Aorta (tissue), 5 donors: ENCODE measurements around the gene ARMC9. TPM values are rescaled to one million over a fixed set of nuclear protein-coding genes. Genes with fewer than 3 reads are reported as not detected.

ENCODE experiments used
- ATAC-seq: fragments of 200-7000 bp; cut with Tn5 transposase; one replicate; pipeline ENCODE4 v1.9.1; 2022; ENCODE audit warnings: moderate library complexity; ENCODE audit not compliant: low FRiP score
- DNase-seq, 2 donors: peaks; one replicate each; pipeline ENCODE4 v3.0.0-alpha.2; 2020
- H3K27ac ChIP-seq, 2 donors: one replicate each; pipeline ENCODE4 v1.5.1; 2013; ENCODE audit warnings: low read length in 2 of 2, mild to moderate bottlenecking in 2 of 2, moderate library complexity in 2 of 2, control low read depth in 1 of 2, inconsistent platforms in 1 of 2, low read depth in 1 of 2
- H3K27me3 ChIP-seq, 2 donors: one replicate each; pipeline ENCODE4 v1.6.1; 2013; ENCODE audit warnings: control low read depth in 1 of 2, low read length in 1 of 2, mild to moderate bottlenecking in 1 of 2, moderate library complexity in 1 of 2; ENCODE audit not compliant: insufficient read depth in 2 of 2, control insufficient read depth in 1 of 2
- H3K36me3 ChIP-seq, 2 donors: one replicate each; pipeline ENCODE4 v1.6.1; 2013; ENCODE audit warnings: control low read depth in 1 of 2, low read length in 1 of 2, mild to moderate bottlenecking in 1 of 2; ENCODE audit not compliant: insufficient read depth in 2 of 2, control insufficient read depth in 1 of 2
- H3K4me1 ChIP-seq, 2 donors: one replicate each; pipeline ENCODE4 v1.6.1; 2013; ENCODE audit warnings: low read length in 2 of 2, control low read depth in 1 of 2, mild to moderate bottlenecking in 1 of 2, moderate library complexity in 1 of 2; ENCODE audit not compliant: insufficient read depth in 2 of 2, control insufficient read depth in 1 of 2
- H3K4me3 ChIP-seq, 2 donors: one replicate each; pipeline ENCODE4 v1.5.1; 2013; ENCODE audit warnings: low read length in 2 of 2, control low read depth in 1 of 2, mild to moderate bottlenecking in 1 of 2
- H3K9me3 ChIP-seq: one replicate; pipeline ENCODE4 v1.6.1; 2013; ENCODE audit warnings: mild to moderate bottlenecking, low read length; ENCODE audit not compliant: control insufficient read depth
- WGBS, 2 donors: extraction: QIAGEN DNeasy Blood & Tissue Kit; methylation state at CpG; one replicate each; pipeline ENCODE4 v1.1.7; 2013; 5-methylcytosine and 5-hydroxymethylcytosine counted together
- intact Hi-C, 2 donors: fragments of 100-400 bp; cut with DNase I; formaldehyde crosslinking; loops; one replicate each; pipeline versions ENCODE4 v1.14.2 to v1.15.0; 2022
- long read RNA-seq, 2 donors: library from polyadenylated mRNA; unstranded; transcript quantifications; one replicate each; pipeline ENCODE4 v2.0.0, GENCODE V29; 2020 to 2021
- polyA plus RNA-seq, 2 donors: library from polyadenylated mRNA; stranded (reverse); fragments of 200-250 nt; gene quantifications; one replicate each; pipeline ENCODE4 v1.2.3, GENCODE V29; 2013
- total RNA-seq, 2 donors: library from RNA; stranded (reverse); fragmentation: NEBNext Ultra II Directional; extraction: Animal tissue kit (Norgen Biotek cat#: 25700); gene quantifications; one replicate each; pipeline ENCODE4 v1.2.1, GENCODE V29; 2021
- donor health status: healthy with polysubstance abuse.
- donor health status: Bipolar disorder and iron deficiency.
- donor health status: DM: no; HTN: no; CAD: no.
- donor health status: DM: no; HTN: no; CAD: no.
- donor health status: DM: yes; HTN: yes; CAD: no.

The ARMC9 gene, protein sequence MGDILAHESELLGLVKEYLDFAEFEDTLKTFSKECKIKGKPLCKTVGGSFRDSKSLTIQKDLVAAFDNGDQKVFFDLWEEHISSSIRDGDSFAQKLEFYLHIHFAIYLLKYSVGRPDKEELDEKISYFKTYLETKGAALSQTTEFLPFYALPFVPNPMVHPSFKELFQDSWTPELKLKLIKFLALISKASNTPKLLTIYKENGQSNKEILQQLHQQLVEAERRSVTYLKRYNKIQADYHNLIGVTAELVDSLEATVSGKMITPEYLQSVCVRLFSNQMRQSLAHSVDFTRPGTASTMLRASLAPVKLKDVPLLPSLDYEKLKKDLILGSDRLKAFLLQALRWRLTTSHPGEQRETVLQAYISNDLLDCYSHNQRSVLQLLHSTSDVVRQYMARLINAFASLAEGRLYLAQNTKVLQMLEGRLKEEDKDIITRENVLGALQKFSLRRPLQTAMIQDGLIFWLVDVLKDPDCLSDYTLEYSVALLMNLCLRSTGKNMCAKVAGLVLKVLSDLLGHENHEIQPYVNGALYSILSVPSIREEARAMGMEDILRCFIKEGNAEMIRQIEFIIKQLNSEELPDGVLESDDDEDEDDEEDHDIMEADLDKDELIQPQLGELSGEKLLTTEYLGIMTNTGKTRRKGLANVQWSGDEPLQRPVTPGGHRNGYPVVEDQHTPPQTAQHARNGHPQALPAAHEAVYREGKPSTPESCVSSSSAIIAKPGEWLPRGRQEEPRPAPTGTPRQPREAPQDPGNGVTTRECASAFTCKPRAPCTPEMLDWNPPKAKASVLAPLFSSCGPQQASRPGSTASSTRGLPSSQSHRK
- total RNA-seq (10 to 100 TPM; 50.7 to 86.8 TPM), polyA plus RNA-seq (10 to 100 TPM in 1 of 2 donors, 1 to 10 TPM in 1; 6.9 to 10.5 TPM)
- long read RNA-seq, donor 1, full-length matches to known transcripts, result 69 of 210 reads
- long read RNA-seq, donor 1, partial matches to known transcripts, result 29 of 210 reads
- long read RNA-seq, donor 1, other reads (novel, unspliced or antisense), result 112 of 210 reads
- long read RNA-seq, donor 2, transcript ARMC9-201 (21 exons, 2,300 nt), result major isoform, 6 of 34 reads
- long read RNA-seq, donor 2, partial matches to known transcripts, result 7 of 34 reads
- long read RNA-seq, donor 2, other reads (novel, unspliced or antisense), result 21 of 34 reads

DNA sequence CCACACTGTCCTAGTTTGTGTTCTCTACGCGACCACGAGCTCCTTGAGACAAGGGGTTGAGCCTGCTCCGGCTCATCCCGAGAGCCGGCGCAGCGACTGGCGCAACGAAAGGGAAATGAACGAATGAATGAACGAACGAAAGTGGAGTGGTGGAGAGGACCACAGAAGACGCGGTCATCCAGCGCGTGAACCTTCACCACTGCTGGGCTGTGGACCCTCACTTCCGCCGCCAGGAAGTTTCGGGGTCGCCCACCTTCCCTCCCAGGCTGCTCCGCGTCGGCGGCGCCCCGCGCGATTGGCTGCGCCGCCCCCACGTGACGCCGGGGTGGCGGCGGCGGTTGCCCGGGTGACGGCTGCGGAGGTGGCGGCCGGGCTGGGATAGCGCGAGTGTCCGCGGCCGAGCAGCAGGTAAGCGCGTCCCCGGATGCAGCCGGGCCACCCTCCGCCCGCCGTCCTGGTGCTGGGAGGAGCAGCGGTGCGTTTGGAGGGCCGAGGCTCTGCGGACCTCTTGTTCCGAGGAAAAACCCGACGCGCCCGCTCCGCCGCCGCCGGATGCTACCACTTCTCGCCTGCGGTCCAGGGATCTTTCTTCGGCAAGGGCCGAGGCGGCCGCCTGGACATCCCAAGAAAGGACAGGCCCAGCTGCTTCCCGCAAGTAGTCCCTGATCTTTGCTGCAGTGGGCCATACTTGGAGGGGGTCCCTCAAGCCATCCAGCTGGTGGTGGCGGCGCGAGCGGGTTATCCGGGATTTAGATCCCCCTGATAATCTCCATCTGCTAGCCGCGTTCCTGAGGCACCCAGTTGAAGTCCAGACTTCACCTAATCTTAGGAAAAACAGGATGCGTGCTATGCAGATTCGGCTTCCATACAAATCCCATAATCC lies at the start of gene ARMC9:
Gene ARMC9 (plus strand): TSS at position 341 of the 883 bp plus-strand sequence. CDS start 7,608 bp downstream, outside the sequence.
- Histone ChIP-seq H3K4me1 (peaks cover 0 to 4% of the 10 kb centered on the region in 2 donors), H3K9me3 (no peaks in the 10 kb centered on the region), H3K36me3 (no peaks in the 10 kb centered on the region), H3K27me3 (no peaks in the 10 kb centered on the region), H3K27ac (peak within 1 kb of the TSS; percentile 2 to 84), H3K4me3 (peak within 1 kb of the TSS; percentile 39 to 72)
- WGBS, 2 donors, result 0% methylated on average over 67 to 83 of the region's 83 CpGs
- peak; percentile 96 for ATAC-seq
- peak; percentile 82 to 92 for DNase-seq
- intact Hi-C loops, result no loop called here

DNA sequence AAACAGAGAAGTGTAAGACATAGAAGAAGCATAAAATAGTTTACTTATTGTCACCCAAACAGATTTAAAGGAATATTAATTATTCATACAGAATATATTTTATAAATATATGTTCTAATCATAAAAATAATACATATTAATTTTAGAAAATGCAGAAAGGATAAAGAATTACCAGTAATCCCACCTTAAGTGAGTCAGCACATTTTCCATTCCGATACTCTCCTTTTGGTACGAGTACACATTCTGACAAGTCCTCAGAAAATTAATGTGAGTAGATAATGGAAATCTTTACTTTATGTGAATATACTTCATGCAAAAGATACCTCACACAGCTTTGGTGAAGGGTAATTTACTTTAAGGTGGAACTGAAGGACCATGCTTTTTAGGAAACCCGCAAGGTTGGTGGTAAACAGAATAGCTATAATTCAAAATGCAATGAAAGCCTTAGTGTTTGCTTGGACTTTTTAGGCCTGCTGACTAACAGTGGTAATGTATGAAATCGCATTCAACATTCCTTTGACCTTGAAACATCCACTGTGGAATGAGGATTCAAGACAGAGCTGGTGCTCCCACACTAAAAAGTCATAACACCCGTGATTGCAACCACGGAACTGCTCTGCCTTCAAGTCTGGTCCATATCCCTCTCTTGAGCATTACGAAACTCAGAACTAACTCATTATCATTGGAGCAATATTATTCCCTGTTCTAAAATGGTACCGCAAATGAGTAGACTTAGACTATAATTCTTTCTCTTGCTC lies 45.5 kb upstream of the ARMC9 start:
- Histone ChIP-seq H3K27me3 (no peaks in the 10 kb centered on the region), H3K36me3 (no peaks in the 10 kb centered on the region), H3K27ac (no peak overlapping the region), H3K9me3 (no peaks in the 10 kb centered on the region), H3K4me1 (no peaks in the 10 kb centered on the region), H3K4me3 (no peak overlapping the region)
- ATAC-seq, result no peak
- no peak for DNase-seq
- intact Hi-C loops, result no loop called here
- 77 to 83% methylated on average over 8 of the region's 8 CpGs for WGBS, 2 donors

DNA sequence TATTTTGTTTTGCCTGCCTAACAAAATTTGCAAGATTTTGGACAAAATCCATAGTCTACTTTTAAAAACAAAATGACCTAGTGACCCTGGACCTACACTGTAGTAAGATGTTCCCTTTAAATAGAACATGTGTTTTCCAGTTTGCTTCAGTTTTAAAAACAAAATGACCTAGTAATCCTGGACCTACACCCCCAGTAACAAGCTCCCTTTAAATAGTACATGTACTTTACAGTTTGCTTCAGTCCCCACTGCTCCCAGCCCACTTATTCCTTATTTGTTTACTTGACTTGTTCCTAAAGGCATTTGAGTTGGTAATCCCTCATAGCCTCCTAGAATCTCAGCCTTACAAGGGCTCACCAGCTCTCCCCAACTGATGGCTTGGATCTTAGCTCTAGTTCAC lies 39.1 kb upstream of the ARMC9 start:
- H3K4me3 ChIP-seq, result no peak overlapping the region
- no peak for DNase-seq
- peak overlapping the region in 1 of 2 donors; percentile 57 for H3K27ac ChIP-seq
- H3K36me3 ChIP-seq, result no peaks in the 10 kb centered on the region
- peaks cover 4% of the 10 kb centered on the region in 2 donors for H3K4me1 ChIP-seq
- no peaks in the 10 kb centered on the region for H3K27me3 ChIP-seq
- no peaks in the 10 kb centered on the region for H3K9me3 ChIP-seq
- intact Hi-C loops, result no loop called here
- ATAC-seq, result no peak

DNA sequence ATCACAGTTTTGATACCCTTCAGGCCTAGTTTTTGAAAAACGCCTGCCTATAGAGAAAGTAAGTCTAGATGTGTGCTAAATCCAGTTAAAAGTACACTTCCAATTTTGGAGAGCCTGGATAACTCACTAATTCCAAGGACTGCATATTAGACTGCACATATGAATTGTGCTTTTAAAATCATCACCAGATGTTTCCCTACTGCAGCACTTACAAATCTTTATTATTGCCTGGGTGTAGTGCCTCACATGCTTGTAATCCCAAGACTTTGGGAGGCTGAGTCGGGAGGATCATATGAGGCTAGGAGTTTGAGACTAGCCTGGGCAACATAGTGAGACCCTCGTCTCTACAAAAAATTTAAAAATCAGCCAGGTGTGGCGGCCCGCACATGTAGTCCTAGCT lies 37.7 kb upstream of the ARMC9 start:
- peaks cover 4% of the 10 kb centered on the region in 2 donors for H3K4me1 ChIP-seq
- H3K27ac ChIP-seq, result no peak overlapping the region
- no peaks in the 10 kb centered on the region for H3K27me3 ChIP-seq
- no peaks in the 10 kb centered on the region for H3K36me3 ChIP-seq
- no peak for ATAC-seq
- DNase-seq, result no peak
- 96 to 100% methylated on average over 5 of the region's 5 CpGs for WGBS, 2 donors
- intact Hi-C loops, result loop anchor here in 1 of 2 donors (5.0 kb wide), 1 partner anchor 33 kb away; the partner anchor contains the start of gene HTR2B
- no peaks in the 10 kb centered on the region for H3K9me3 ChIP-seq
- no peak overlapping the region for H3K4me3 ChIP-seq

DNA sequence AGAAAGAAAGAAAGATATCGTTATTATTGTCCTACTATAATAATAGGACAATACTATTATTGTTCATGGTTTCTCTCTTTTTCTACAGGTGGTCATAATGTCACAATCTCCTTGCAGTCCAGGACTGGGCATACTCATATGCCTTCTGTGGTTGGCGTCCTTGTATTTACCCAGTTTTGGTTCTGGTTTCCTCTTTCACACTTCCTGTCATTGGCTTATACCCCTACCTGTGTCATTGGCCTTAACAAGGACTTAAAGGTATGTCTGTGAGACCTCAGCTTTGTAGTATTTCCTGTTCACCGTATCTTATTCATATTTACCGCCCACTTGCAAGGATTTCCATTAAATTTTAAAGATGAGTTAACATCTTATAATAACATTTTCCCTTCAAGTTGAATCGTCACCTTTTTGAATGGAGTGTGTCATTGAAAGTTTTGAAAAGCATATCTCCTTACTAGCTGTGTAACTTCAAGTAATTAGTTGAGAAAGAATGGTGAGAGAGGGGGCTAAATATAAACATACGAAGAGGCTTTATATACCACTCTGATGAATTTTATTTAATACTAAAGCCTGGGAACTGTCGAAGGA lies 37.1 kb upstream of the ARMC9 start:
- DNase-seq, result no peak
- Histone ChIP-seq H3K27me3 (no peaks in the 10 kb centered on the region), H3K27ac (peak overlapping the region in 1 of 2 donors; percentile 45), H3K4me1 (peaks cover 4% of the 10 kb centered on the region in 2 donors), H3K36me3 (no peaks in the 10 kb centered on the region), H3K9me3 (no peaks in the 10 kb centered on the region), H3K4me3 (no peak overlapping the region)
- intact Hi-C loops, result loop anchor here in 1 of 2 donors (5.0 kb wide), 1 partner anchor 34 kb away; the partner anchor contains the start of gene HTR2B
- no peak for ATAC-seq
- WGBS, 2 donors, result 69 to 70% methylated on average over 7 of the region's 7 CpGs

DNA sequence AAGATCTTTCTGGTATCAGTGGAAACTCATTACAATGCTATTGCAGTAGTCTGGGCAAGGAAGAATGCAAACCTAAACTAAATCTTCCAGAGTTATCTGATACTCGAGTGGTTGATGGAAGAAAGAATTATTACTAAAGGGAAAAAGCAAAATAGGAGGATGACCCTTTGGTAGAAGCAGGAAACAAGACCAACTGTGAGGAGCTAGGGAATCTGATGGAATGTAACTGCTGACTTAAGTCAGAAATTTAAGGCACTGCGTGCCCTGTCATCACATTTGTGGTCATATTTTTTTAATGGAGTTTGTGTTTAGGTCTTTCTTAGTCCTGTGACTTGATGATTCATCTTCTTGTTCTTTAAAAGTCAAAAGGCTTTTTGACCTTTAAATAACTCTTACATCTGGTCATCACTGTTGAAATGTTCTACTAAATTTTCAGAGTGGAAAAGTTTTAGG lies 36.5 kb upstream of the ARMC9 start:
- peaks cover 4% of the 10 kb centered on the region in 2 donors for H3K4me1 ChIP-seq
- intact Hi-C loops, result loop anchor here in 1 of 2 donors (5.0 kb wide), 1 partner anchor 35 kb away; the partner anchor contains the start of gene HTR2B
- DNase-seq, result no peak
- no peak overlapping the region for H3K27ac ChIP-seq
- no peaks in the 10 kb centered on the region for H3K9me3 ChIP-seq
- ATAC-seq, result peak; percentile 68
- no peak overlapping the region for H3K4me3 ChIP-seq
- H3K36me3 ChIP-seq, result peaks cover 0 to under 1% of the 10 kb centered on the region in 2 donors
- WGBS, 2 donors, result 12 to 19% methylated on average over 2 of the region's 2 CpGs
- no peaks in the 10 kb centered on the region for H3K27me3 ChIP-seq

DNA sequence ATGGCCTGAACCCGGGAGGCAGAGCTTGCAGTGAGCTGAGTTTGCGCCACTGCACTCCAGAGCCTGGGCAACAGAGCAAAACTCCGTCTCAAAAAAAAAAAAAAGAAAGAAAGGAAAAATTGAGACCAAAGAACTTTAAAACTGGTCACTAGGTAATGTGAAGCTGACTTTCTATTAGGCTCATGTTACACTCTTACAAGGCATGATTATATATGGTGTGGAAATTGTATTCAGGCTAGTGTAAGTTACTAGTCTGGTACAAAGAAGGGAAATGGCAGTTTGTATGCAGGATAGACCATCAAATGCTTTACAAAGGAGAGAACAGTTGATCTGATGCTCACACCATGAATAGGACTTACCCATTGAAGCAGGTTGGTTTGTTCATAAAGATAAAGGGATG lies 35.4 kb upstream of the ARMC9 start:
- no peaks in the 10 kb centered on the region for H3K9me3 ChIP-seq
- DNase-seq (no peak), ATAC-seq (no peak)
- no peak overlapping the region for H3K4me3 ChIP-seq
- H3K4me1 ChIP-seq, result peaks cover 4 to 6% of the 10 kb centered on the region in 2 donors
- H3K36me3 ChIP-seq, result peaks cover 1 to 3% of the 10 kb centered on the region in 2 donors
- H3K27ac ChIP-seq, result no peak overlapping the region
- 96% methylated on average over 3 of the region's 3 CpGs for WGBS, 2 donors
- no peaks in the 10 kb centered on the region for H3K27me3 ChIP-seq
- intact Hi-C loops, result loop anchor here in 1 of 2 donors (5.0 kb wide), 1 partner anchor 36 kb away; the partner anchor contains the start of gene HTR2B
